GM15510 (cell line): ENCODE results near the gene USP36.

Experiments
- POLR2A ChIP-seq: IDR thresholded peaks from 3 replicates; pipeline ENCODE4 v1.6.1; 2011; ENCODE audit warnings: borderline replicate concordance; ENCODE audit not compliant: insufficient read length; ENCODE audit errors: extremely low read depth

Gene USP36

GRCh38 chr17:78840780-78841611 lies at the start of gene USP36:
USP36 (minus strand) TSS chr17:78840814; CDS start chr17:78836363, 4,451 bp downstream.
- peak; percentile 96 for TF ChIP-seq POLR2A

DNA sequence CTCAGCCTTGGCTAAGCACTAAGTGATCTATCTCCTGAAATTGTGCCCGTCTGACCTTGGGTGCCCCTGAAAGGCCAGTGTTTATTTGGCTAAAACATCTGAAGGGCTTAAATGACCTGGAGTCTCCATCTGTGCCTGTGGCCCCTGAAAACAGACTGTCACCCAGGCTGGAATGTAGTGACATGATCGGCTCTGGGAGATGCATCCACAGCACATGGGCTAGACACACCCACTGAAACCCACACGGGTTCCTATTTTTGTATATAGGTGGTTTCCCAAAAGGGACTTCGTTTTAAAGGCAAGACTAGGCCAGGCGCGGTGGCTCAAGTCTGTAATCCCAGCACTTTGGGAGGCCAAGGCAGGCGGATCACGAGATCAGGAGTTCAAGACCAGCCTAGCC lies 48.9 kb upstream of the USP36 start:
- TF ChIP-seq POLR2A = no peak

DNA sequence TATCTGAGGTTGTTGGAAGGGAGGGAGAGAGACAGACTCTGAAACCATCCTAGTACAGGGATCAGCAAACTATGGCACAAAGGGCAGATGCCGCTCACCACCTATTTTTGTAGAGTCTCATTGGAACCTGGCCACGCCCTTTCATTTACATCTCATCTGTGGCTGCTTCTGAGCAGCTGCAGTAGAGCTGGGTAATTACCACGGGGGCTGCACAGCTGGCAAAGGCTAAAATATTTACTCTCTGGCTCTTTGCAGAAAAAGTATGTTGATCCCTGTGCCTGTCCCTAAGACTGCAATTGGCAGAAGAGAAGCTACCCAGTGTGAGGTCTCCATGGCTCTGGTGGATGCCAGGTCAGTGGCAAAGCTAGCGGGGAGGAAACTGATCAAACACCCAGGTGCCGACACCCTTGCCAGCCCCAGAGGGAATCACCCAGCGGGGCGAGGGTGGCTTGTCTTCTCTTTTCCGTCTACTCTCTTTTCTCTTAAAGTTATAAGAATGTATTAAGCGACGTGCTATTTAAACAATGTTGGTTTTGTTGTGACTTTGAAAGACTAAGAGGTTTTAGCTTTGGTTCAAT lies 48.4 kb upstream of the USP36 start:
- TF ChIP-seq POLR2A = no peak

DNA sequence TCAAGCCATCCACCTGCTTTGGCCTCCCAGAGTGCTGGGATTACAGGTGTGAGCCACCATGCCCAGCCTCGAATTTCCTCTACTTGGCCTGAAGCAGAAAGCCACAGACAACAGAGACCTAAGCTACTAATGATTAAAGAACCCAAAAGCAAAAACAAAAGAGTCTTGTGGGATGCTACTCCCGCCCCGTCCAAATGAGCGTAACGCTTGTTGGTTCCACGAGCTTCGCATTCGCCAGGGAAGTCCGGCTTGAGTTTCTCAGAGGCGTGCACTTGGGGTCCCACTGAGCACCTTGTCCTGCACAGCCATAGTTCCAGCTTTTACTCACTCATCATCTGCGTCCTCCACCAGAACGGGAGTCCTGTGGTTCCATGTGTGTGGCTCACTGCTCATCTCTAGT lies 46.3 kb upstream of the USP36 start:
- no peak for TF ChIP-seq POLR2A

GRCh38 chr17:78885956-78886355 lies 45.3 kb upstream of the USP36 start:
- TF ChIP-seq POLR2A = no peak

DNA sequence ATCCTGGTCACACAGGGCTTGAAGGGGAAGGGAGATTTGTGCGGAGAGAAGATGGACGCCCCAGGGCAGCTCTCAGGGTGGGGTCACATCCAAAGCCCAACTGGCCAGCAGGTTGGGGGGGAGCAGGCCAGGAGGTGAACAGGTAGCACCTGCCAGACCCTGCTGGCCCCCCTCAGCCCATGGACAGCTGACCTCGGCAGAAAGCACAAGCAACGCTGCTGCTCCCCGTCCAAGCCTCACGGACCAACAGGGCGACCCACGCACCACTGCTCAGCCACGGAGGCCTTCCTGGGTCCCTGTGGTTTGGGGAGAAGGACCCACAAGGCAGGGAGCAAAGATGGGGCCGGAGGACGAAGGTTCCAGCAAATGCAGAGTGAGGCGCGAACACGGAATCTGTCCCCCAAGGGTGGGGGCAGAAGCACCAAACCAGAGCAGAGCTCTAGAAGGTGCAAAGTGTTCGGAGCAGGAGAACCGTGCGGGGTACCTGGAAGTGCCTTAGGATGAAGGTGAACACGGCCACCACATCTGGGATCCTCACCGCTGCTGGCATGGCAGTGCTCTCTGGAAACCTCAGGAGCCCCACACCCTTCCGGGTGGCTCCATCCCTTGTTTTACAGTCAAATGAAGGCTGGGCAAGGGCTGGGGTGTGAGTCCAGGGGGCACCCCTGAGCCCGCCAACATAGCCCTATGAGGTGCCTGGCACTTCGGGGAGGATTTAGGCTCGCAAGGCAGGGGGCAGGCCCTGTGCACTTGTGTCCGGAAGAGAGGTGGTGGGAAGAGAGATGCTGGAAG lies 44.5 kb upstream of the USP36 start:
- TF ChIP-seq POLR2A = no peak

- no peak for TF ChIP-seq POLR2A
Measured at GRCh38 chr17:78884148-78884825, 43.7 kb upstream of the USP36 start.

GRCh38 chr17:78883533-78884131 lies 43.0 kb upstream of the USP36 start:
- TF ChIP-seq POLR2A = no peak

- TF ChIP-seq POLR2A = no peak
Measured at GRCh38 chr17:78883089-78883532, 42.5 kb upstream of the USP36 start.

GRCh38 chr17:78882540-78883088 lies 42.0 kb upstream of the USP36 start:
- TF ChIP-seq POLR2A = no peak

DNA sequence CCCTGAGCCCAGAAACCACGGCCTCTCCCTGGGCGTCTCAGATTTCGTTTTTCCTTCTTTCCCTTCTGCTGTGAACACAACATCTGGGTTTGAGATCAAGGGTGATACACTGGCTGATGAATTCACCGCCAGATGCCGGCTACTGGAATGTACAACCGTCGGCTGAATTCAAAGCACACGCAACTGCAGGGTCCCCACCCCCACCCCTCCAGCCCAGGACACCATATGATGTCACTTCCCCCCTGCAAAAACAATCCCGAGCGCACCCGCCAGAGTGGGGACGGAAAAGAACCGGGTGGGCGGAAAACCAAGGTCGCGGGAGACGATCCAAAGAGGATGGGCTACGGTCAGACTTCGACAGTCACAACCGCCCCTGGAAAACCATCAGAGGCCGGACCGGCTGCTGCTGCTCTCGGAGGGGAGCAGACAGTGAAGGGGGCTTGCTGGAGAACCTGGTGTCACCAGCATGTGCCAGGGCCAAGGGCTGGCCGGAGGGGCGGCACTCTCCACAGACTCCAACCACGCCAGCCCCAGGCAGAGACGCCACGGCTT lies 39.1 kb upstream of the USP36 start:
- TF ChIP-seq POLR2A = no peak

DNA sequence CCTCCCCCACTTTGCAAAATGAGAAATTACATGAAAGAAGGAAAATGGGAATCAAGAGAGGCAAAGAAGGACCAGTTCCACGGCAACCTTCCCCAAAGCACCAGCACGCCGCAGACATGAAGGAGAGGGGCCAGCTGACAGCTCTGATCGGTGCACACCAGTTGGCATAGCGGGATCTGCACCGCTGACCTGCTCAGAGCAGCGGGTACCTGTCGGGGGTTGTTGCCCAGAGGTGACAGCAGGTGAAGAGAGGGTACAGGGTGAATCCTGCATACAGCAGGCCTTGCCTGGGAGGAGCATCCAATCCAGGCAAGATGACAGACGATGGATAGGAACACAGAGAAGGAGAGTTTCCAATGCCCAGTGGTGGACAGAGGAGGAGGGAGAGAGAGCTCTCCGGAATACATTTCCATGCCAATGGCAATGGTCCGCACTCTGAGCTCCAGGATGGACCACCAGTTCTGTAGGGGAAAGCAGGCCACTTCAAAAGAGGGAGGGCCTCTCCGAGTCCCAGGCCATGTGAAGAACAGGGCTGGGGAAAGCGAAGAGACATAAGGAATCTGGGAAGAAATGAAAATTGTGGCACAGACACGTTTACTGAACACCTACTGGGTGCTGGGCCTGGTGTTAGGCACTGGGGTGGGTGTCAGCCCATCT lies 38.4 kb upstream of the USP36 start:
- no peak for TF ChIP-seq POLR2A

DNA sequence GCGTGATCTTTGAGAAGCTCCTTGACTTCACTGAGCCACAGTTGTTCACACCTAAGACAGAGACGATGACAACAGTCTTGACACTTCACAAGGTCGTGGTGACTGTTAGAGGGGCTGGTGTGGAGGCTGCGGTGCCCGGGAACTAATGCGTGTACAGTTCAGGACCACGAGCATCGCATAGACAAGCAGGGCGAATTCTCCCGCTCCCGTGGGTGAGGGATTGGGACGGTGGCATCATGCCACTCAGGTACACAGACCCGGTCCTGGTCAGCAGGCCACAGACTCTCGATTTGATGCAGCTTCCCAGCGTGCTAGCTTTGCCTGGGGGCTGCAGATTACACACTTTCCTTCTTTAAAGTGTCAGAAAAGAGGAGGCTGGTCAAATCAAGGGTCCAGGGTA lies 37.6 kb upstream of the USP36 start:
- TF ChIP-seq POLR2A = no peak
